Loucy (cell line): Measurements from ENCODE around the gene ZP4.

Source experiments
- H2AFZ ChIP-seq: fragments of 200-600 bp; sonication (generic); 2 replicates; pipeline ENCODE4 v1.6.0; 2016; ENCODE audit warnings: antibody characterized with exemption, mild to moderate bottlenecking, low read length, moderate library complexity
- H3F3A ChIP-seq: fragments of 200-600 bp; 2 replicates; pipeline ENCODE4 v1.6.0; 2016; ENCODE audit warnings: antibody characterized with exemption, low read depth, mild to moderate bottlenecking
- H3K27me3 ChIP-seq: fragments of 200-600 bp; sonication (generic); 2 replicates; pipeline ENCODE4 v1.6.1; 2014; ENCODE audit warnings: low read length, mild to moderate bottlenecking; ENCODE audit not compliant: insufficient read depth, poor library complexity, severe bottlenecking
- H3K36me3 ChIP-seq: fragments of 200-600 bp; sonication (generic); 2 replicates; pipeline ENCODE4 v1.6.1; 2016; ENCODE audit warnings: low read length; ENCODE audit not compliant: insufficient read depth
- H3K4me1 ChIP-seq: fragments of 200-600 bp; sonication (generic); 2 replicates; pipeline ENCODE4 v1.5.1; 2014; ENCODE audit warnings: low read length, mild to moderate bottlenecking; ENCODE audit not compliant: insufficient read depth, poor library complexity, severe bottlenecking
- H3K4me2 ChIP-seq: fragments of 200-600 bp; sonication (generic); 2 replicates; pipeline ENCODE4 v1.6.0; 2014; ENCODE audit warnings: antibody characterized with exemption, low read length, low read depth, mild to moderate bottlenecking; ENCODE audit not compliant: poor library complexity, severe bottlenecking
- H3K4me3 ChIP-seq: fragments of 200-600 bp; sonication (generic); 2 replicates; pipeline ENCODE4 v1.5.1; 2014; ENCODE audit warnings: low read length, mild to moderate bottlenecking, mixed read lengths; ENCODE audit not compliant: poor library complexity, severe bottlenecking
- H3K79me2 ChIP-seq: fragments of 200-600 bp; sonication (generic); 2 replicates; pipeline ENCODE4 v1.6.1; 2014; ENCODE audit warnings: low read length; ENCODE audit not compliant: insufficient read depth
- H3K9ac ChIP-seq: fragments of 200-600 bp; sonication (generic); 2 replicates; pipeline ENCODE4 v1.6.0; 2014; ENCODE audit warnings: mild to moderate bottlenecking, low read depth, low read length, moderate library complexity; ENCODE audit not compliant: poor library complexity, severe bottlenecking
- H3K9me2 ChIP-seq: fragments of 200-600 bp; sonication (generic); replicated peaks from 2 replicates; pipeline ENCODE4 v1.6.1; 2016; ENCODE audit warnings: low read depth, low read length, mixed read lengths
- H3K9me3 ChIP-seq: fragments of 200-600 bp; sonication (generic); 2 replicates; pipeline ENCODE4 v1.6.1; 2014; ENCODE audit warnings: mild to moderate bottlenecking, antibody characterized with exemption, low read length, low read depth; ENCODE audit not compliant: insufficient read depth
- H4K20me1 ChIP-seq: fragments of 200-600 bp; sonication (generic); 2 replicates; pipeline ENCODE4 v1.6.0; 2014; ENCODE audit warnings: antibody characterized with exemption, low read length, mild to moderate bottlenecking; ENCODE audit not compliant: insufficient read depth, poor library complexity, severe bottlenecking
- CTCF ChIP-seq: fragments of 200-600 bp; sonication (generic); conservative IDR thresholded peaks from 2 replicates; pipeline ENCODE4 v1.5.1; 2014; ENCODE audit warnings: mild to moderate bottlenecking, antibody characterized with exemption, low read length
- EZH2phosphoT487 ChIP-seq: fragments of 200-600 bp; IDR thresholded peaks from 2 replicates; pipeline ENCODE4 v1.6.1; 2018; ENCODE audit warnings: antibody characterized with exemption, mild to moderate bottlenecking, moderate library complexity, borderline replicate concordance

The ZP4 gene

GRCh38 chr1:237858992-237859391 is 31.7 kb downstream of the ZP4 start:
- Histone ChIP-seq H3K9me2 (no peaks in the 10 kb centered on the region), H3K4me2 (no peak overlapping the region), H4K20me1 (no peaks in the 10 kb centered on the region), H3K79me2 (no peaks in the 10 kb centered on the region), H3K27me3 (no peaks in the 10 kb centered on the region), H3K4me1 (no peaks in the 10 kb centered on the region), H2AFZ (no peak overlapping the region), H3K9me3 (no peaks in the 10 kb centered on the region), H3K36me3 (no peaks in the 10 kb centered on the region), H3K4me3 (no peak overlapping the region), H3K9ac (no peak overlapping the region), H3F3A (no peaks in the 10 kb centered on the region)
- TF ChIP-seq CTCF, result no peak

- no peaks in the 10 kb centered on the region for H3F3A ChIP-seq
- no peaks in the 10 kb centered on the region for H3K4me1 ChIP-seq
- no peaks in the 10 kb centered on the region for H4K20me1 ChIP-seq
- H3K9me2 ChIP-seq, result no peaks in the 10 kb centered on the region
- no peak overlapping the region for H2AFZ ChIP-seq
- no peak overlapping the region for H3K4me2 ChIP-seq
- H3K36me3 ChIP-seq, result no peaks in the 10 kb centered on the region
- no peaks in the 10 kb centered on the region for H3K27me3 ChIP-seq
- H3K4me3 ChIP-seq, result no peak overlapping the region
- no peak for TF ChIP-seq CTCF
- no peak for TF ChIP-seq EZH2phosphoT487
- H3K9me3 ChIP-seq, result no peaks in the 10 kb centered on the region
- H3K79me2 ChIP-seq, result no peaks in the 10 kb centered on the region
- H3K9ac ChIP-seq, result no peak overlapping the region
These were observed 33.3 kb downstream of the ZP4 start for GRCh38 chr1:237857455-237857854.

- TF ChIP-seq CTCF (no peak), EZH2phosphoT487 (no peak)
- H3K9me3 ChIP-seq, result no peaks in the 10 kb centered on the region
- no peaks in the 10 kb centered on the region for H4K20me1 ChIP-seq
- no peak overlapping the region for H2AFZ ChIP-seq
- H3K9me2 ChIP-seq, result no peaks in the 10 kb centered on the region
- no peaks in the 10 kb centered on the region for H3K36me3 ChIP-seq
- H3K79me2 ChIP-seq, result no peaks in the 10 kb centered on the region
- H3K4me3 ChIP-seq, result no peak overlapping the region
- H3K4me1 ChIP-seq, result no peaks in the 10 kb centered on the region
- no peak overlapping the region for H3K9ac ChIP-seq
- no peaks in the 10 kb centered on the region for H3K27me3 ChIP-seq
- no peak overlapping the region for H3K4me2 ChIP-seq
- no peaks in the 10 kb centered on the region for H3F3A ChIP-seq
These were observed 38.4 kb downstream of the ZP4 start for GRCh38 chr1:237852342-237852741.
